Colonic mucosa (tissue), 4 donors: ENCODE data around the gene AGBL4. TPM values are rescaled to one million over a fixed set of nuclear protein-coding genes. Genes with fewer than 3 reads are reported as not detected.

Experiments used
- DNase-seq: peaks from one replicate; pipeline ENCODE4 v3.0.0-alpha.2; 2020
- H3K27ac ChIP-seq: fragments of 200-600 bp; one replicate; pipeline ENCODE4 v1.8.0; 2021
- H3K27me3 ChIP-seq: fragments of 200-600 bp; one replicate; pipeline ENCODE4 v1.8.0; 2021
- H3K36me3 ChIP-seq: fragments of 200-600 bp; one replicate; pipeline ENCODE4 v1.8.0; 2021
- H3K4me1 ChIP-seq: fragments of 200-600 bp; one replicate; pipeline ENCODE4 v1.8.0; 2021; ENCODE audit warnings: mild to moderate bottlenecking
- H3K4me3 ChIP-seq: fragments of 200-600 bp; one replicate; pipeline ENCODE4 v1.8.0; 2021
- H3K9ac ChIP-seq, 2 donors: one replicate each; pipeline ENCODE4 v1.7.0; 2013; ENCODE audit warnings: control low read depth in 2 of 2, low read depth in 2 of 2, low read length in 2 of 2
- H3K9me3 ChIP-seq: fragments of 200-600 bp; one replicate; pipeline ENCODE4 v1.8.0; 2021
- intact Hi-C: fragments of 100-400 bp; cut with DNase I; formaldehyde crosslinking; loops from one replicate; pipeline ENCODE4 v1.14.1; 2022
- total RNA-seq, 2 donors: library from RNA; stranded (reverse); fragmentation: NEBNext Ultra II Directional in 1 of 2; extraction: Animal tissue kit (Norgen Biotek cat#: 25700) in 1 of 2; gene quantifications; one replicate each; pipeline ENCODE4 v1.2.1, GENCODE V29; 2021
- TF ChIP-seq, protein P1 (sequence below): fragments of 200-600 bp; IDR thresholded peaks from one replicate; pipeline ENCODE4 v1.8.0; 2022; ENCODE audit warnings: antibody characterized with exemption, mild to moderate bottlenecking
- donor health status: healthy.
- donor health status: DM: no; HTN: no; CAD: no.
- donor health status: DM: no; HTN: no; CAD: no.

Gene AGBL4
- total RNA-seq, 2 donors from 2014 or later = 0.24 to 0.30 TPM

GRCh38 chr1:49552101-49552500 lies 471.7 kb downstream of the AGBL4 start:
- Histone ChIP-seq H3K27me3 (no peaks in the 10 kb centered on the region), H3K9ac (no peak overlapping the region), H3K36me3 (no peaks in the 10 kb centered on the region), H3K4me1 (no peaks in the 10 kb centered on the region), H3K9me3 (no peaks in the 10 kb centered on the region), H3K27ac (no peak overlapping the region), H3K4me3 (no peak overlapping the region)
- intact Hi-C loops = no loop called here
- no peak for DNase-seq
- TF ChIP-seq, protein P1, sequence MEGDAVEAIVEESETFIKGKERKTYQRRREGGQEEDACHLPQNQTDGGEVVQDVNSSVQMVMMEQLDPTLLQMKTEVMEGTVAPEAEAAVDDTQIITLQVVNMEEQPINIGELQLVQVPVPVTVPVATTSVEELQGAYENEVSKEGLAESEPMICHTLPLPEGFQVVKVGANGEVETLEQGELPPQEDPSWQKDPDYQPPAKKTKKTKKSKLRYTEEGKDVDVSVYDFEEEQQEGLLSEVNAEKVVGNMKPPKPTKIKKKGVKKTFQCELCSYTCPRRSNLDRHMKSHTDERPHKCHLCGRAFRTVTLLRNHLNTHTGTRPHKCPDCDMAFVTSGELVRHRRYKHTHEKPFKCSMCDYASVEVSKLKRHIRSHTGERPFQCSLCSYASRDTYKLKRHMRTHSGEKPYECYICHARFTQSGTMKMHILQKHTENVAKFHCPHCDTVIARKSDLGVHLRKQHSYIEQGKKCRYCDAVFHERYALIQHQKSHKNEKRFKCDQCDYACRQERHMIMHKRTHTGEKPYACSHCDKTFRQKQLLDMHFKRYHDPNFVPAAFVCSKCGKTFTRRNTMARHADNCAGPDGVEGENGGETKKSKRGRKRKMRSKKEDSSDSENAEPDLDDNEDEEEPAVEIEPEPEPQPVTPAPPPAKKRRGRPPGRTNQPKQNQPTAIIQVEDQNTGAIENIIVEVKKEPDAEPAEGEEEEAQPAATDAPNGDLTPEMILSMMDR = no peak

GRCh38 chr1:49544615-49545014 lies 479.1 kb downstream of the AGBL4 start:
- intact Hi-C loops = no loop called here
- no peaks in the 10 kb centered on the region for H3K36me3 ChIP-seq
- H3K4me1 ChIP-seq = no peaks in the 10 kb centered on the region
- H3K9me3 ChIP-seq = no peaks in the 10 kb centered on the region
- H3K9ac ChIP-seq = no peak overlapping the region
- TF ChIP-seq, protein P1 = no peak
- no peak overlapping the region for H3K27ac ChIP-seq
- H3K4me3 ChIP-seq = no peak overlapping the region
- H3K27me3 ChIP-seq = no peaks in the 10 kb centered on the region
- no peak for DNase-seq

DNA sequence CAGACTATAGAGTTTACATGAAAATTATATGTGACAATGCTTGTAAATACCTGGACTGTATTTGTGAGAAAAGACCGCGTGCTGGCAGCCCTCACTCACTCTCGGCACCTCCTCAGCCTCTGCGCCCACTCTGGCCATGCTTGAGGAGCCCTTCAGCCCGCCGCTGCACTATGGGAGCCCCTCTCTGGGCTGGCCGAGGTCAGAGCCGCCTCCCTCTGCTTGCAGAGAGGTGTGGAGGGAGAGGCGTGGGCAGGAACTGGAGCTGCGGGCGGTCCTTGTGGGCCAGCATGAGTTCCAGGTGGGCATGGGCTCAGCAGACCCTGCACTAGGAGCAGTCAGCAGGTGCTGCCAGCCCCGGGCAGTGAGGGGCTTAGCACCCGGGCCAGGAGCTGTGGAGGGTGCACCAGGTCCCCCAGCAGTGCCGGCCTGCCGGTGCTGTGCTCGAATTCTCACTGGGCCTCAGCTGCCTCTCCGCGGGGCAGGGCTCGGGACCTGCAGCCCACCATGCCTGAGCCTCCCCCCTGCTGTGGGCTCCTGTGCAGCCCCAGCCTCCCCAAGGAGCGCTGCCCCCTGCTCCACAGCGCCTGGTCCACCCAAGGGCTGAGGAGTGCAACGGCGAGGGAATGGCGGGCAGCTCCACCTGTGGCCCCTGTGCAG lies 482.5 kb downstream of the AGBL4 start:
- intact Hi-C loops = no loop called here
- H3K4me1 ChIP-seq = no peaks in the 10 kb centered on the region
- no peaks in the 10 kb centered on the region for H3K27me3 ChIP-seq
- no peaks in the 10 kb centered on the region for H3K9me3 ChIP-seq
- no peak for DNase-seq
- no peak overlapping the region for H3K27ac ChIP-seq
- no peak overlapping the region for H3K4me3 ChIP-seq
- no peaks in the 10 kb centered on the region for H3K36me3 ChIP-seq
- H3K9ac ChIP-seq = no peak overlapping the region
- TF ChIP-seq, protein P1 = no peak

GRCh38 chr1:49527606-49528305 lies 496.0 kb downstream of the AGBL4 start:
- H3K27me3 ChIP-seq = no peaks in the 10 kb centered on the region
- no peaks in the 10 kb centered on the region for H3K36me3 ChIP-seq
- DNase-seq = no peak
- no peaks in the 10 kb centered on the region for H3K4me1 ChIP-seq
- intact Hi-C loops = no loop called here
- H3K4me3 ChIP-seq = no peak overlapping the region
- no peak overlapping the region for H3K9ac ChIP-seq
- no peaks in the 10 kb centered on the region for H3K9me3 ChIP-seq
- TF ChIP-seq, protein P1 = no peak
- H3K27ac ChIP-seq = no peak overlapping the region

- no peak for DNase-seq
- Histone ChIP-seq H3K4me1 (no peaks in the 10 kb centered on the region), H3K27me3 (no peaks in the 10 kb centered on the region), H3K27ac (no peak overlapping the region), H3K36me3 (no peaks in the 10 kb centered on the region), H3K9ac (no peak overlapping the region), H3K4me3 (no peak overlapping the region), H3K9me3 (no peaks in the 10 kb centered on the region)
- TF ChIP-seq, protein P1 = no peak
- intact Hi-C loops = no loop called here
Measured at GRCh38 chr1:49526672-49527071, 497.1 kb downstream of the AGBL4 start.
